Stimulated activated CD8-positive, alpha-beta memory T cell treated with anti-CD3 and anti-CD28 coated beads, Interleukin-7, amount 100 ng/mL, for 1 hour (primary cell): ENCODE measurements around the gene CDC42SE1.
"Not testable (repeated sequence)": the region's sequence is repeated elsewhere in the genome, so short reads cannot be mapped to it uniquely, and the experiment has no call there.

Experiments used
- DNase-seq, 2 donors: peaks; one replicate each; pipeline ENCODE4 v3.0.0-alpha.2; 2020; ENCODE audit warnings: low read depth in 2 of 2

CDC42SE1 gene

GRCh38 chr1:151059109-151060006, at the start of gene CDC42SE1:
Gene CDC42SE1, minus strand, starts transcription at chr1:151059622. Its CDS starts 3,892 bp downstream, at chr1:151055730.
- peak; percentile 65 to 67 for DNase-seq

GRCh38 chr1:151108331-151108730, 48.9 kb upstream of the CDC42SE1 start:
- DNase-seq = no peak

GRCh38 chr1:151106894-151107293, 47.5 kb upstream of the CDC42SE1 start:
- DNase-seq = no peak

- no peak for DNase-seq
Measured at GRCh38 chr1:151104630-151105029, 45.2 kb upstream of the CDC42SE1 start.

GRCh38 chr1:151098126-151098525, 38.7 kb upstream of the CDC42SE1 start:
- no peak for DNase-seq

- DNase-seq = not testable (repeated sequence)
Measured at GRCh38 chr1:151097426-151097825, 38.0 kb upstream of the CDC42SE1 start.

- DNase-seq = no peak
Measured at GRCh38 chr1:151085953-151086559, 26.6 kb upstream of the CDC42SE1 start.

GRCh38 chr1:151072224-151072623, 12.8 kb upstream of the CDC42SE1 start:
- DNase-seq = no peak

- peak; percentile 63 to 69 for DNase-seq
Measured at GRCh38 chr1:151070474-151071276, 11.3 kb upstream of the CDC42SE1 start, which contains the start of gene GABPB2. Gene GABPB2, plus strand, starts transcription at chr1:151070761. Its CDS starts 17,429 bp downstream, at chr1:151088190.

- DNase-seq = no peak
Measured at GRCh38 chr1:151069103-151069486, 9.7 kb upstream of the CDC42SE1 start.

- no peak for DNase-seq
Measured at GRCh38 chr1:151067185-151067584, 7.8 kb upstream of the CDC42SE1 start.

GRCh38 chr1:151065089-151065645, 5.7 kb upstream of the CDC42SE1 start:
- no peak for DNase-seq

- DNase-seq = no peak
Measured at GRCh38 chr1:151062741-151063371, 3.4 kb upstream of the CDC42SE1 start.

GRCh38 chr1:151061704-151062103, 2.3 kb upstream of the CDC42SE1 start:
- DNase-seq = no peak

- no peak for DNase-seq
Measured at GRCh38 chr1:151060657-151061421, 1.4 kb upstream of the CDC42SE1 start.

GRCh38 chr1:151060007-151060656, 710 bp upstream of the CDC42SE1 start, which contains the start of gene MLLT11:
Gene MLLT11, plus strand, starts transcription at chr1:151060397. Its CDS starts 6,828 bp downstream, at chr1:151067225.
- DNase-seq = no peak

GRCh38 chr1:151058692-151059091, 730 bp downstream of the CDC42SE1 start:
- DNase-seq = no peak

- no peak for DNase-seq
Measured at GRCh38 chr1:151056149-151056548, 3.3 kb downstream of the CDC42SE1 start.

- DNase-seq = no peak
Measured at GRCh38 chr1:151055581-151055980, 3.8 kb downstream of the CDC42SE1 start.
